ENCODE measurements around the gene GFPT1.

- TF ChIP-seq POLR2A (IDR thresholded peaks at IDR 0.05; ENCODE audit: low read length) (no peak), GATA1 (IDR thresholded peaks at IDR 0.05; ENCODE audit: low read depth, low read length) (no peak)
These were observed 3.7 kb downstream of the GFPT1 start for GRCh38 chr2:69383176-69383812.
